Right renal pelvis (tissue), 4 donors: ENCODE data around the gene ZFX. TPM values are rescaled to one million over a fixed set of nuclear protein-coding genes. Genes with fewer than 3 reads are reported as not detected.
"Not testable (repeated sequence)": the region's sequence is repeated elsewhere in the genome, so short reads cannot be mapped to it uniquely, and the experiment has no call there.

Experiments
- DNase-seq, 4 donors: peaks; one replicate each; pipeline ENCODE4 v3.0.0-alpha.2; 2013; ENCODE audit warnings: low read depth in 4 of 4, low spot score in 3 of 4, missing footprints in 1 of 4
- polyA plus RNA-seq, 4 donors: library from polyadenylated mRNA; unstranded; fragments of 120-200 nt; gene quantifications; one replicate each; pipeline ENCODE4 v1.2.1, GENCODE V29; 2013; ENCODE audit not compliant: insufficient read length in 4 of 4

Gene ZFX
- polyA plus RNA-seq, 4 donors, result 24.6 to 32.6 (median 27.6) TPM

DNA sequence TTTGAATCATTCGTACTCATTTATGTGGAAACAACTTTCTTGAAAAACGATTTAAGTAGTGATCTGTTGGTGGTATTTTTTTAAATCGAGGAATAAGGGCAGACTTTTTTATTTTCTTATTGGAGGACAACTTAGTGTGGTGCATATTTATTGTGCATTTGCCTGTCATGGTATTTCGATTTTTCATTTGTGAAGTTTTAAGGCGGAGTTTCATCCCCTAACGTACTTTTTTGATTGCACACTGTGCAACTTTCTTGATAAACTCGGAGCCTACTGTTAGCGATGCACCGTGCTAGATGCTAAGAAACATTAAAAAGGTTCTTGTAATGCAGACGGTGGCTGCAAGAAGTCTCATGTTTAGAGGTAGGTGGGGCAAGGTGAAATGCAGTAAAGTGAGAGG, 1.4 kb downstream of the ZFX start:
- DNase-seq, result no peak

DNA sequence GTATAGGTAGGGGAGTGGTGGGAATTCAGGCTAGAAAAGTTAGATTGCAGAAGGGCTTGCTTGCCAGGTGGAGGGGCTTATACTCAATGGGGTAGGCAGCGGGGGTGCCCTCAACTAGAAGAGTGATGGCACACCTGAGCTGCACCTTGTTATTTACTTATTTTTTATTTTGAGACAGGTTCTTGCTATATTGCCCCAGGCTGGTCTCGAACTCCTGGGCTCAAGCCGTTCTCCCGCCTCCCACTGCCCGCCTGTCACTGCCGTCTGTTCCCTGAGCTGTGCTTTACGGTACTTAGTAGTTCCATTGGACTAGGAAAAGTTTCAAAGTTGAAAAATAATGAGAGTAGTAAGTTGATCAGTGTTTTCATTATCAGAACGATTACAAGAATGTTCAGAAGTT, 2.0 kb downstream of the ZFX start:
- DNase-seq, result no peak

DNA sequence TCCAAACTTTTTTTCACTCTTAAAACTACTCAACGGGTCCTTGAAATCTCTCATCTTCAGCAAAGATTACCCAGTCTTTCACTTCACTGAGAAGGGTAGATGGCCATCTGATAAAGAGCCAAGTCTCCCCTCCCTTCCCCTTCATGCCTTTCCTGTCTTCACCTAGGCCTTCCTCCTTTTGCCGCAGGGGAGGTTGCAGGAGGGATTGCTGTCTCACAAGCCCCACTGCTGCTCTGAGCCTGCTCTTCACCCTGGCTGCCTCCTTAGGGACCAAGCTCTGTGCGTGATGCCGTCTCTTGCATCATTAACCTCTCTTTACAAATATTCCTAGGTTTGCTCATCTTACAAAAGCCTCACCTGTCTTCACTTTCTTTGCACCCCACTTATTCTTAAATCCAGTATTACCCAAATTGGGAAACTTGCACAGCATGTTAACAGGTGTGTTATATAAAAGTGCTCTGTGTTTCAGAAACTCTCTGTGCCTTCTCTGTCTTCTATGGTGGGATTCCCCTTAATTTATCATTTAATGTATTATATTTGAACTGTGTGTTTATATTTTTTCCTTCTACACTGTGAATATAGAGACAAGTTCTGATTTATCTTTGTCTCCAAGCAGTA, 3.8 kb downstream of the ZFX start:
- DNase-seq, result no peak

DNA sequence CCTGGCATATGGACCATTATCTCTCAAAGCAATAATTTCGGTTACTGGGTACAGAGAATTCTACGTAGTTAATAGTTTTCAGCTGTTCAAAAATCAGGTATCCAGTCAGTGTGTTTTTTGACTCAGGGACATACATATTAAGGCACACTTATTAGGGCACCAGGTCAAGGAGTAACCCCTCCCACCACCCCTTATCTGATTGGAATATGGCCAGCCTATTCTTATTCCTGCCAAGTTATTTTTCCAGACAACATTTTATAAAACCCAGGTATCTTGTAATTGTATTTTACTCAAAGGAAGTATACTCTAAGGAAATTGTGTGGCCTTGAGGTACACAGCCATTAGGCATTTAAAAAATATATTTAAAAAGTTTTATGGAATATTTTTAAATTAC, 4.3 kb downstream of the ZFX start:
- DNase-seq, result no peak

DNA sequence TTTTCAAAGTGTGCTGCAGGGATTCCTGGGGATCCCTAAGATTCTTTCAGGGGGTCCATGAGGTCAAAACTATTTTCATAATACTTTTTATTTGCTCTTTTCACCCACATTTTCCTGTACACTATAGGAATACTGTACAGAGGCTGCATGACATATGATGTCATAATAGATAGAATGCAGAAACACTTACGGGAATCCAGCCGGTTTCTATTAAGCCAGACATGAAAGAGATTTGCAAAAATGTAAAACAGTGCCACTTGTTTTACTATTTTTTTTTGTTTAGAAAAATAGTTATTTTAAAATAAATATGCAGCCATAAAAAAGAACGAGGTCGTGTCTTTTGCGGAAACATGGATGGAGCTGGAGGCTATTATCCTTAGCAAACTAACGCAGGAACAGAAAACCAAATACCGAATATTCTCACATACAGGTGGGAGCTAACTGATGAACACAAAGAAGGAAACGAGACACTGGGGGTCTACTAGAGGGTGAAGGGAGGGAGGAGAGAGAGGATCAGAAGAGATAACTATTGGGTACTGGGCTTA, 5.0 kb downstream of the ZFX start:
- no peak for DNase-seq

DNA sequence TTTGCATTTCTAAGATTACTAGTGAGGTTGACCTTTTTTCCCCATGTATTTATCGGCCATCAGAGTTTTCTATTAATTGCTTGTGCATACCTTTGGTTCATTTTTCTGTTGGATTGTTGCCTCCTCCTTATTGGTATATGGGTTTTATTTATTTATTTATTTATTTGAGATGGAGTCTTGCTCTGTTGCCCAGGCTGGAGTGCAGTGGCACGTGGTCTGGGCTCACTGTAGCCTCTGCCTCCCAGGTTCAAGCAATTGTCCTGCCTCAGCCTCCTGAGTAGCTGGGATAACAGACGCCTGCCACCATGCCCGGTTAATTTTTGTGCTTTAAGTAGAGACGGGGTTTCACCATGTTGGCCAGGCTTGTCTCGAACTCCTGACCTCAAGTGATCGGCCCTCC, 6.2 kb downstream of the ZFX start:
- not testable (repeated sequence) for DNase-seq

DNA sequence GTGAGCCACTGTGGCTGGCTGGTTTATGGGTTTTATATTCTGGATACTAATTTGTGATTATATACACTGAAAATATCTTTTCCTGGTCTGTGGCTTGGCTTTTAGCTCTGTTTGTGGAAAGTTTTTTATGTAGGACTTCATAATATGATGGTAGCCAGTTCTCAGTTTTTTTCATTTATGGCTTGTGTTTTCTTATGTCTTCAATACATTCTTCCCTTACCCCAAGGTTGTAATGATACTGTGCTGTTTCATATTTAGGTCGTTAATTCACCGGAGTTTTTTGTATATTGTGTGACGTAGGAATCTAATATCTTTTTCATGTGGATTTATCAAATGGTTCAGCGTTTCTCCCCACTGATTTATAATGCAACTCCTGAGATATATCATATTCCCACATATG, 6.6 kb downstream of the ZFX start:
- DNase-seq, result no peak

DNA sequence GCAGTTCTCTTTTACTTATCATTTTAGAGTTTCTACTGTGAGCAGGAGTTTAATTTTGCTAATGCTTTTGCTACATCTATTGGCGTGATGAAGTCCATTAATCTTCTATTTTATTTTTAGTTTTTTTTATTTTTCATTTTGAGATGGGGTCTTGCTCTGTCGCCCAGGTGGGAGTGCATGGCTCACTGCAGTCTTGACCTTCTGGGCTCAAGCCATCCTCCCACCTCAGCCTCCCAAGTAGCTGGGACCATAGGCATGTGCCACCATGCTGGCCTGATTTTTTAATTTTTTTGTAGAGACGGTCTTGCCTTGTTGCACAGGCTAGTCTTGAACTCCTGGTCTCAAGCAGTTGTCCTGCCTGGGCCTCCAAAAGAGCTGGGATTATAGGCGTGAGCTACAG, 9.4 kb downstream of the ZFX start:
- DNase-seq, result no peak

DNA sequence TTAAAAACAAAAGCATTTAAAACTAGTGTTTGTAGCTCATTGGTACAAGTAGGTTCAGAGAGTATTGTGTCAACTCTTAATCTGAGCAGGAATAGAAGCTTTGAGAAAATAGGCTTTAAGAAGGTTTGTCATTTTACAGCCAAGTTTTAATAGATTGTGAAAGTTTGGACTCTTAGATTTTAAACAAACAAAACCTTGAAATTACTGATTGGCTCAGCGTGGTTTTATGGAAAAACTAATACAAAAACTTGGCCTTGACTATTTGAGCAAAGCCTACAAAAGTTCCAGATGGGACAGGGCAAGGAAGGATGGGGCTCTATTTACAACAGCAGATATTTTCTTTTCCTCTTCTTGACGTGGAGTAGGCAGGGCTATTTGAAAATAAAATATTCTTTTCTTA, 16.5 kb downstream of the ZFX start:
- no peak for DNase-seq

DNA sequence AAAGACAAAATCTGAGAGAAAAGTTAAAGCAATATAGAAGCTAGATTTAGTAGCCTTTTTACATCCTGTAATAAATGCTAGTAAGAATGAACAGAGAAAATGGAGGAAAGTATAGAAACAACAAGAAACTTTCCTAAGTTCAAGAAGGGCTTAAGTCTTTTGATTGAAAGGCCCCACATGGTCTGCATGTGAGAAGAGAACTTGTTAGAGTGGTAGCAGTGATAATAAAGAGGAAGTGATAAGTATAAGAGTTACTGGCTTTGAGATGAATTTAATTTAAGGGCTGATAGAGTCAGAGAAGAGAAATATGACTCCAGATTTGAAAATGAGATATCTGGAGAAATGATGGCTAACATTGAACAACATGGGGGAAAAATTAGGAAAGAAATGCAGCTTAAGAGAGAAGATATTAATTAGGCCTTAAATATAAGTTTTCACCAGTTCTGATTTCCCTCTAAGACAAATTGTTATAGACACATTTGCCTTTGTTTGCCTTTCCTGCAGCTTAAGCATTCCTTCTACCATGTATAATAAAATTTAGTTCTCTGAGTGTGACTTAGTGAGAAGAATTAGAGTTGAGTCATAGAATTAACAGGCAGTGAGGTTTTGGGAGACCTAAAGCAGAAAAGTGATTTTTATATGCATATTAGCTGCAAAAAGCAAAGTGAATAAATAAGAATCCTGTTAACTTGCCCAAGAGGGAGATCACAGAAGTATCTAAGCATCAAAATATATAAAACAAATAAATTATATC, 18.4 kb downstream of the ZFX start:
- no peak for DNase-seq

DNA sequence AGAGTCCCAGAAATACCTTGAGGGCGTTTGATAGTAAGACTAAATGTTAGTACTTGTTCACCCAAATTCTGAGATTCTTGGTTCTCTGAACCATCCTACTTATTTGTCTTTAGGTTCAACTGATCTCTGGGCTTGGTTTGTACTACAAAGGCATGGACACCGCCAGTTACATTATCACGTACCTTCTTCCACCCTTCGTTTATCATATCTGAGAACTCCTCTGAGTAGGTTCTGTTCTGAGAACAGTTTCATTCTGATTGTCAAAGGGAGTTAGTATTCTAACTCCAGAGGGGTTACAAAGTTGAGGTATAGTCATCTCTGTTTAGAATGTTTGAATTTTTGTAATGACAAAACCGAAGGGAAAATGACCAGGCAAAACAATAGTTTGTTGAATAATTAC, 19.3 kb downstream of the ZFX start:
- DNase-seq, result no peak

DNA sequence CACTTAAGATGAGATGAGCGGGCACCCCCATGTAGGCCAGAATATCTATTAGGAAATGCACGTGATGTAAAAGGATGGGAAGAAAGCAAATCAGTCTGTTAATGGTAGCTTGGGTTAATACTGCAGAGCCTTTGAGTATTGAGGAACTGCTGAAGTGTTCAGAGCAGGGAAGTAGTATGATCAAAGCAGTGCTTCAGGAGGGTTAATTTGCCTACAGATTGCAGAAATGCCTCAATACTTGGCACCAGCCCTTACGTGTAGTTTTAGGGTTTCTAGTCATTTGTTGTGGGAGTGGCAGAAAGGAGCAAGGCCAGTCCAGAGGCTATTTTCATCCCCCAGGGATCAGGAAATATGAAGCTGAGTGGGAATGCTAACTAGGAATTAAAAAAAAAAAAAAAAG, 19.7 kb downstream of the ZFX start:
- DNase-seq, result no peak

DNA sequence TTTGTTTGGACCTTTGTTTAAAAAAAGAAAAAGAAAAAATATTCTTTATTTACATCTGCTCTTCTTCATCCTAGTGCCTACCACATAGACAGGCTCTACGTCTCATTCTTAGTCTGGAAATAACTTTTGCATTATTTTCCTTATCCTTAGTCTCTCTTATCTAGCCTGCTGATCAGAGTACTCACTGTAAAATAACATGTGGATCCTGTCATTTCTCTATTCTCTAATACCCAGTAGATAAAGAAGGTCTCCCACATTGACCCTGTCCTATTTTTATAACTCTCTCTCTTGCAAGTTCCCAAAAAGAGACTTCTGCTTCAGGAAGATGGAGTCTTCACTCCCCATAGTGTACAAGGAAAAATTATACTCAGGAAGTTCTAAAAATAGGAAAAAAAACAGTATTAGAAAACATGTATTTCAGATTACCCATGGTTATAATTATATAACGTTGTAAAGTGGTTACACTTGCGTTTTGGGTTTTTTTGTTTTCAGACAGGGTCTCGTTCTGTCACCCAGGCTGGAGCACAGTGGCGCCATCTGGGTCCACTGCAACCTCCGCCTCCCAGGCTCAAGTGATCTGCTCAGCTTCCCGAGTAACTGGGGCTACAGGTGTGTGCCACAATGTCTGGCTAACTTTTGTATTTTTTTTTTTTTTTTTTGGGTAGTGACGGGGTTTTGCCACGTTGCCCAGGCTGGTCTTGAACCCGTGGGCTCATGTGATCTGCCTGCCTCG, 23.8 kb downstream of the ZFX start:
- no peak for DNase-seq

DNA sequence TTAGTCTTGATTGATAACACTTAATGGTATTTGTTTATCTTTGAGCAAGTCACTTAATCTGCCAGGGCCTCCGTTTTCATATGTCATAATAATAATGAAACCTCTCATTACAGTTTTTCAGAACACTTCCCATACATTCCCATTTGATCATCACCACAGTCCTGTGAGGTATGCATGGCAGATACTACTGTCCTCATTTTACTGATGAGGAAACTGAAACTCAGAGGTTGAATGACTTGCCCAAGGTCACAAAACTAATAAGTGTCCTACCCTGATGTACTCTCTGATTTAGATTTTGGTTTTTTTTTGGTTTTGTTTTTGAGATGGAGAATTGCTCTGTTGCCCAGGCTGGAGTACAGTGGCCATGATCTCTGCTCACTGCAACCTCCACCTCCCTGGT, 25.7 kb downstream of the ZFX start:
- no peak for DNase-seq

DNA sequence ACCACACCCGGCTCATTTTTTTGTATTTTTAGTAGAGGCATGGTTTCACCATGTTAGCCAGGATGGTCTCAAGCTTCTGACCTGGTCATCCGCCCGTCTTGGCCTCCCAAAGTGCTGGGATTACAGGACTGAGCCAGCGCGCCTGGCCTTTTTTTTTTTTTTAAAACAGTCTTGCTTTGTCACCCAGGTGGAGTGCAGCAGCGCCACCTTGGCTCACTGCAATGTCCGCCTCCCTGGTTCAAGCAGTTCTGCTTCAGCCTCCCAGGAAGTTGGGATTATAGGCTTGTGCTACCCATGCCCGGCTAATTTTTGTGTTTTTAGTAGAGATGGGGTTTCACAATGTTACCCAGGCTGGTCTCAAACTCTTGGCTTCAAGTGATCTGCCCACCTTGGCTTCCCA, 28.9 kb downstream of the ZFX start:
- no peak for DNase-seq

DNA sequence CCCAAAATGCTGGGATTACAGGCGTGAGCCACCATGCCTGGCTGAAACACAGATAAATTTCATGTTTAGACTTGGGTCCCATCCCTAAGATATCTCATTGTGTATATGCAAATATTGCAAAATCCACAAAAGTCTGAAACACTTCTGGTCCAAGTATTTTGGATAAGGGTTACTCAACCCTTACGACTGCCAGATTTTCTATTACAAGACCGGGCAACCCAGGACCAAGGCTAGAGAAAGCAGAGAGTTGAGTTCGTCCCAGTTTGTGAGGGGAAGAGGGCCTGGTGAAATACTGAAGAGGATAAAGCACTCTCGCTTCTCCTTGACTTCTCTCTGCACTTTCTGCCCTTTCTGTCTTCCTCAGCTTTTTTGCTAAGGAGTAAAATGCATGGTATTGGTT, 34.5 kb downstream of the ZFX start:
- no peak for DNase-seq

DNA sequence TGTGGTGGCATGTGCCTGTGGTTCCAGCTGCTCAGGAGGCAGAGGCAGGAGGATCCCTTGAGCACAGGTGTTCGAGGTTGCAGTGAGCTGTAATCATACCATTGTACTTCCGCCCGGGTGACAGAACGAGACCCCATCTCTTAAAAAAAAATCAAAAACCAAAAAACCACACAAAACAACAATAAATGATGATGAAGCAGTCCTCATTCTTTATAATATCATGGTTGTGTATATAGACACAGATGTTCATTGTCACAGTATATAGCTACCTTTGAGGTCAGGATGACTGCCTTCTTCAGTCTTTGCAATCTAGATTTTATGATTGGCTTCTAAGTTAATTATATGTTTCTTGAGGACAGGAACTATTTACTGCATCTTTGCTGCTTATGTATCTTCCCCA, 37.0 kb downstream of the ZFX start:
- DNase-seq, result no peak

DNA sequence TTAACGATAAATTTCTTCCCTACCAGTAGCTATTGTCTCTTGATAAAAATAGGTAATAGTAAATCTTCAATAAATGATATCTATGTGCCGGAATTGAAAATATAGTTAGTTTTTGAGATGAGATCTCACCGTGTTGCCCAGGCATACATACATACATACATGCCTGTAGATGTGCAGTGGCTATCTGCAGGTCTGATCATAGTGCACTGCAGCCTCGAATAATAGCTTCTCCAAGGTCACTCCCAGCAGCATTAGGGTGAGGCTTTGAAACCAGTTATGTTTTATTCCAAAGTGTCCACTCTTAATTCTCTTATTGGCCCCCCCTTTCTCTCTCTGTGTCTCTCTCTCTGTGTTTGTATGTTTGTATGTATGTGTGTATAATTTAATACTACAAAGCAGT, 37.5 kb downstream of the ZFX start:
- no peak for DNase-seq

DNA sequence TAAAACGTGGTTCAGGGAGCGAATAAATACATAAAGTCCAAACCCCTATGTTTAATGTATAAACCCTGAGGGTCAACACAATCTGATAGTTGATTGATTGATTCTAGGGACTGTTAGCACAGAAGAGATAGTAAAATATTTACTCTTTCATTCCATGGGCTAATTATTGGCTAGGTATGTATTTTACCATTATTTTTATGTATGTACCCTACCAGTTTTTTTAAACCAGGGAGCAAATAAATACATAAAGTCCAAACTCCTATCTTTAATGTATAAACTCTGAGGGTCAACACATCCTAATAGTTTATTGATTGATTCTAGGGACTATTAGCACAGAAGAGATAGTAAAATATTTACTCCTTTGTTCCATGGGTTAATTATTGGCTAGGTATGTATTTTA, 40.0 kb downstream of the ZFX start:
- DNase-seq, result no peak

DNA sequence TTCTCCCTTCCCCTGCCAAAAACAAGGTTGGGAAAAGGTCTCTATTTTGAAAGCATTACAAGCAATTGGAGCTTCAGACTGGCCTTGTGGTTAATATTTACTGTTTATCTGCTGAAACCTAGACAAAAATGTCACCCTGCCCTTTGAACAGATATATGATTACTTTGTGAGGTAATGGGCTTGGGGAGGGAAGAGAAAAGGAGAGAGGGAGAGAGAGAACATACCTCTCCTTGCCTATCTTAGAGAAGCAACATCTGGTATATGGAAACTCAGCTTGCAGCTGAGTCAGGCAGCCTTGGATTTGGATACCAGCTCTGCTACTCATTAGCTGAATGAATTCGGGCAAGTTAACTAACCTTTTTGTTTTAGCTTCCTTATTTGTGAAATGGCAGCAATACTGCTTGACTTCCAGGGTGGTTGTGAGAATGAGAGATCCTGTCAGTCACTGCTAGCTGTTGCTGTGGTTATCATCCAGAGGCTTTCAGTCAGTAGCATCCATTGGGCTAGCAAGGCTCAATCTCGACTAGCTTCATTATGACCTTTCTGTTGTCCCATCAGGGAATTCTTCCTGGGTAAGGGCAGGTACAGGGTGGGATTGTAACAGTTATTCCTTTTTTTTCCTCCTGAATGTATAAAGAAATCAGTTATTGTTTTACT, 41.1 kb downstream of the ZFX start:
- no peak for DNase-seq

DNA sequence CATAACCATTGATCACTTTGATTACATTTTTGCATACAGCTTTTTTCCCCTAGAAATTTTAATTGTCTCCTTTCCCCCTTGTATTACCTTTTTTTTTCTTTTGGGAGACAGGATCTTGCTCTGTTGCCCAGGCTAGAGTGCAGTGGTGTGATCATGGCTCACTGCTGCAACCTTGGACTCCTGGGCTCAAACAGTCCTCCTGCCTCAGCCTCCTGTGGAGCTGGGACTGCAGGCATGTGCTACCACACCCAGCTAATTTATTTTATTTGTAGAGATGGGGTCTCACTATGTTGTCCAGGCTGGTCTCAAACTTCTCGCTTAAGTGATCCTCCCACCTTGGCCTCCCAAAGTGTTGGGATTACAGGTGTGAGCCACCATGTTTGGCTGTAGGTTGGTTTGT, 47.0 kb downstream of the ZFX start:
- DNase-seq, result no peak
